HG02840 (cell line): ENCODE data around the gene LMAN1L.

Experiments used
- ATAC-seq: cut with Tn5 transposase; IDR thresholded peaks from one replicate; pipeline ENCODE4 v1.9.1; 2021; ENCODE audit warnings: mild to moderate bottlenecking, moderate library complexity, moderate number of reproducible peaks; ENCODE audit not compliant: unreplicated experiment, low FRiP score

The LMAN1L gene

DNA sequence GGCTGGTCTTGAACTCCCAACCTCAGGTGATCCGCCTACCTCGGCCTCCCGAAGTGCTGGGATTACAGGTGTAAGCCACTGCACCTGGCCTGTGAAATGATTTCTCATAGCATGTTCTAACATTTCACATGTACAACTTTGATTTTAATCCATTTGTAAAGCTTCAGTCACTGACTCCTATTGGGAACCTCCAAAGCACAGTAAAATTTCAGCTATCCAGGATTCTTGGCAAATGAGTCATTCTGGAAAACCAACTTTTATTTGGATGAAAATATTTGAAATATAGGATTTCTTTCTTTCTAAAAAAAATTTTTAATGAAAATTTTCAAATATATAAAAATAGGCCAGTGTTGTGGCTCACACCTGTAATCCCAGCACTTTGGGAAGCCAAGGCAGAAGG is 2.7 kb upstream of the LMAN1L start:
- ATAC-seq, result no peak

GRCh38 chr15:74815121-74815934 is 2.7 kb downstream of the LMAN1L start:
- ATAC-seq, result no peak

- ATAC-seq, result no peak
These were observed 3.3 kb downstream of the LMAN1L start for GRCh38 chr15:74815961-74816360.

DNA sequence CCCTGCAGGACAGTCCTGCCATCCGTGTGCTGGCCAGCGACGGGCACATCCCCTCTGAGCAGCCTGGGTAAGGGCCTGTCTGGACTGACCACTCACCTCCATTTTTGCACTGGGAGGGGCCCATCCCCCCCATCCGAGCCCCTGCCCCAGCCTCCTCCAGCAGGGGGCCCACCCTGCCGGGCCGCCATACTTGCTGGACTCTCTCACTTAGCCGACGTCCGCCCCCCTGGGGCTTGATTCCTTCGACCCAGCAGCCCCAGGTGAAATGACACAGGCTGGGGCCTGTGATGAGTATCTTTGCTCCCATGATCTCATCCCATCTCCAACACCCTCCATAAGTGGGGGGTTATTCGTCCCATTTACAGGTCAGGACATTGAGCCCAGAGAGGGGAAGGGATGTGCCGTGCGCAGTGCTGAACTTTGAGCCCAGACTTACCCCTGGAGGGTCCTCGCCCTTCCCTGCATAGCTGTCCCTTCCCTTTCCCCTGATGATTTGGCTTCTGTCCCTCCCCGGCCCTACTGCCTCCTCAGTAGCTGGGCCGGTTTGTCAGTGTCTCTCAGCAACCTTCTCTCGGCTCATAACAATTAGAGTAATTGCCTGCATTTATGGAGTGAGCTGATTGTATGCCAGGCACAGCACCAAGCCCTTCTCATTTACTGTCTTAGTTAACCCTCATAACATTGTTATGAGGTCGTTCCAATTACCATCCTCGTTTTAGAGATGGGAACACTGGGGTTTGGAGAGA is 4.2 kb downstream of the LMAN1L start:
- ATAC-seq, result no peak

- no peak for ATAC-seq
These were observed 4.7 kb downstream of the LMAN1L start for GRCh38 chr15:74817370-74817737.

DNA sequence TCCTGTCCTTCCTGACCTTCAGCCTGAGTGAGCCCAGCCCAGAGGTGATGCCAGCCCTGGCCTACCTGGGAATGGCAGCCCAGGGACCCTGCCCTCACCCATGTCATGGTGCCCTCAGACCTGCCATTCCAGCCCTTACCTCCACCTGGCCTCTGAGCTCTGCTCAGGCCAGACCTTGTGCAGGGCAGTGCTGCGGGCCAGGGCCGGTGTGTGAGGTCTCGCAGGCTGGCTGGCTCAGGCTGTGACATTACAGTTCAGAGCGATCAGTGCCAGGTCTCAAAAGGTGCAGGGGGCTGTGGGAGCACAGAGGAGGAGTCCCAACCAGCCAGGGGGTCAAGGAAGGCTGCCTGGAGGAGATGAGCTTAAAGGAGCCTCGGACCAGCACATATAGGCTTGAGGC is 7.4 kb downstream of the LMAN1L start:
- no peak for ATAC-seq

DNA sequence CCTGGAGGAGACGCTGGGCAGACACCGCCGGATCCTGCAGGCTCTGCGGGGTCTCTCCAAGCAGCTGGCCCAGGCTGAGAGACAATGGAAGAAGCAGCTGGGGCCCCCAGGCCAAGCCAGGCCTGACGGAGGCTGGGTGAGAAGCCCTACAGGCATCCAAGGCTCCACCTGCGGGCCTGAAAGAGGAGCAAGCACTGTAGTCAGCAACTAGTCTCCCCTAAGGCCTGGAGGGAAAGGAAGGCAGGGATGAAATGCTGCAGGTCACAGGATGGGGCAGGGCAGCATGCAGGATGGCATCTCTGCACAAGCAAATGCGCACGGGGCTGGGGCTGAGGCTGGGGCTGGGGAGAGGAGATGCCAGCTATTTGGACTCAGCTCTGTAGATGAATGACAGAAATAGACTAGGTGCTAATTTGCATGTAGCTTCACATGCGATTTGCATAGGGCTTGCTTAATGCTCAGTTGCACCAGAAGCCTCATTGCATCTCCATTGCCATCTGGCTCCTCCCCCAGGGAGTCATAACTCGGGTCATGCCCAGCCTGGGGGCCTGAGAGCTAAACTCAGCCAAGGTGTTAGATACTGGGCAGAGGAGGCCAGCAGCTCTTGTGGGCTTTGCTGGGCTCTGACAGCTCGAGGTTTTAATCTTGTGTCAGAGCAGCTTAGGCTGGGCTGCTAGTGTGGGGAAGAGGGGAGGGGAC is 8.6 kb downstream of the LMAN1L start:
- no peak for ATAC-seq

- ATAC-seq, result no peak
These were observed 9.1 kb downstream of the LMAN1L start for GRCh38 chr15:74821790-74822158.

DNA sequence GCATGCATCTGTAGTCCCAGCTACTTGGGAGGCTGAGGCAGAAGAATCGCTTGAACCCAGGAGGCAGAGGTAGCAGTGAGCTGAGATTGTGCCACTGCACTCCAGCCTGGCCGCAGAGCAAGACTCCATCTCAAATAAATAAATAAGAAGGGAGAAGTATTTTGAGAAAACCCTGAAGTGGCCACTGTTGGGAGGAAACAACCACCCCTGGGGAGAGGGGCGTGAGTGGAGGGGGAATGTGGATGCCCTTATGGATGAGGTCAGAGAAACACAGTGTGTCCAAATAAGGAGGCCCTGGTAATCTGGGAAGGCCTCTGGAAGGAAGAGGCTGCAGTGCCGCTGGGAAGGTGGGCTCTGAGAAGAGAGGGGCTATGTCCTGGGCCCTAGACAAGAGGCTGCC is 9.6 kb downstream of the LMAN1L start:
- no peak for ATAC-seq

GRCh38 chr15:74823324-74823723 is 10.7 kb downstream of the LMAN1L start:
- no peak for ATAC-seq

GRCh38 chr15:74824976-74825375 is 12.3 kb downstream of the LMAN1L start:
- no peak for ATAC-seq

- ATAC-seq, result no peak
These were observed 13.2 kb downstream of the LMAN1L start for GRCh38 chr15:74825866-74826265.

DNA sequence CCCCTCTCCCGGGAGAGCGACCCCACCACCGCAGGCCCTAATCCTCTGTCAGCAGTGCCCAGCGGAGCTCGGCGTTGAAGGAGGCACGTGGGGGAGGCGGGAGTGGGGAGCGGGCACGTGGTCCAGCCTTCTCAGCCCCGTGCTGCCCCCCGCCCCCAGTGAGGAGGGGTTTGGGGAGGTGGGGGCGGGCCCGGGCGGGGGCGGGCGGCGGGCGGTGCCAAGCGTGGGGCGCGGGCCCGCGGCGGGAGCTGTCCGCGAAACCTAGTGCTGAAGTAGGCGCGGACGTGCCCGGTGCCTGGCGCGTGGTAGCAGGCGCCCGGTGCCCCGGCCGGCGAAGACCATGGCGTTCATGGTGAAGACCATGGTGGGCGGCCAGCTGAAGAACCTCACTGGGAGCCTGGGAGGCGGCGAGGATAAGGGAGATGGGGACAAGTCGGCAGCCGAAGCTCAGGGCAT is 13.8 kb downstream of the LMAN1L start, which contains the start of gene CPLX3:
TSS of gene CPLX3 (plus strand) at position 264 of the 456 bp plus-strand sequence. CDS start at position 341, 77 bp downstream.
- ATAC-seq, result no peak

DNA sequence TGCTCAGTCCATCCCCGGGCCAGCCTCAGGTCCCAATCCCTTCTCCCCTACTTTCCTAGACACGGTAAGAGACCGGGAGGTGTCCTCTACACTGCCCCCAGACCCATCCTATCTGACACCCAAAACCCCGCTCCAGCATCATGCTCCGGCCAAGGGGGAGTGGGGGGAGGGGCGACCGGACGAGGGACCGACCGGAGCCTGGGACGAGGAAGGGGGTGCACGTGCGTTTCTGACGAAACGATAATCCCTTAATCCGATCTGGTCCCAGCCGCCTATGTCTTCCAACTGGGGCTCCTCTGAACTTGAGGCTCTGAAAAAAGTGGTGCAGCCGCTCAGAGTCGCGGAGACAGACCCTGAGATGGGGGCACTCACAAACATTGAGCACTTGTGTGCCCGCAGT is 14.3 kb downstream of the LMAN1L start:
- ATAC-seq, result no peak

DNA sequence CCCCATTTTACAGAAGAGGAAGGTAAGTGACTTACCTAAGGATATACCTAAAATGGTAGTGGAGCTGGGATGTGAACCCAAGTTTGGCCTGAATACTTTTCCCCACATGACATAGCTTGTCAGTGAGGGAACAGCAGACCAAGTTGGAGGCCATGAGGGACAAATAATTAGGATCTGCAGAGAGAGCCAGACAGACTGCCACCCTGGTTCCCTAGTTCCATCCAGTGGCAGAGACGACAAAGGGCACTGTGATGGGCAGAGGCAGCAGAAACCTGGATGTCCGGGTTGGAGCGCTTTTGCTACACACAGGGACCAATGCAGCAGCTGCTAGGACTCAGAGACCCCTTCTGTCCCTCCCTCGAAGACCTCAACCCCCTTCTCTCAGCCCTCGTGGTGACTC is 15.0 kb downstream of the LMAN1L start:
- no peak for ATAC-seq

DNA sequence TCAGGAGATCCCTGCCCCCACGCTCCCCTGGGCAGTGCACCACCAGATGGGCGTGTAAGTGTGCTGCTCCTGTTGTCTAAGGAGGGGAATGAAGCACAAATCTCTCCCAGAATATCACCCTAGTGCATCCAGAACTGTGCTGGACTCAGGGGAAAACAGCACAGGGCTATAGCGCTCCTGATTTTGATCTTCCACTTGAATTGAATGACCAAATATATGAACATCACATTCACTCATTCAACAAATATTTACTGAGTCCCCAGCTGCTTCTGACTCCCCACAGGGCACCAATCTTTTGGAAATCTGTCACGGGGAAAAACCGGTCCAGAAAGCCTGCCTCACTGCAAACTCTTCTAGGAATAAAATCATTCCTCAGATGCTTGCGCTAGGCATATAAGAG is 16.2 kb downstream of the LMAN1L start:
- ATAC-seq, result no peak

DNA sequence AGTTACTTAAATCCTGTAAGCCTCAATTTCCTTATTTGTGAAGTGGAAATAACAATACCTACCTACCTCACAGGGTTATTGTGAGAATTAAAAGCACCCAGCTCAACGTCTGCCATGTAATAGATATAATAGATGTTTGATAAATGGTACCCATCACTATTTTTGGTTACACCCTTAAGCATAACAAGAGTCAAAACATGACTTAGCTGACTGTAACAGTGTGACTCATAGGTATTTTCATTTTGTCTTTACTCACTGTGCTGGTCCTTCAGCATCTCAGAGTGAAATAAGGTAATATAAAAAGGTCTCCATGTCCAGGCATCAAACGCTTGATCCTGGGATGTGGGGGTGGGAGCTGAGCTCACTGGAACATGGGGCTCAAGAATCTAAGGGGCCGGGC is 16.9 kb downstream of the LMAN1L start:
- no peak for ATAC-seq

DNA sequence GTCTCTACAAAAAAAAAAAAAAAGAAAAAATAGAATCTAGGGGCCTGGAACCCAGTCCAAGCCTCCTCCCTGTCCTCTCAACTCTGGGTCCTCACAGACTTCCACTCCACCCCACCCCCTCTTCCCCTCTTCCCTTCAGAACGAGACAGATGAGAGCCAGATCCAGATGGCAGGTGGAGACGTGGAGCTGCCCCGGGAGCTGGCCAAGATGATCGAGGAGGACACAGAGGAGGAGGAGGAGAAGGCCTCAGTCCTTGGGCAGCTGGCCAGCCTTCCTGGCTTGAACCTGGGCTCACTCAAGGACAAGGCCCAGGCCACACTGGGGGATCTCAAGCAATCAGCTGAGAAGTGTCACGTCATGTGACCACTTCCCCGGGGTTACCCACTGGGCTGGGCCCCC is 17.4 kb downstream of the LMAN1L start:
- no peak for ATAC-seq

GRCh38 chr15:74830868-74831267 is 18.2 kb downstream of the LMAN1L start:
- ATAC-seq, result no peak

DNA sequence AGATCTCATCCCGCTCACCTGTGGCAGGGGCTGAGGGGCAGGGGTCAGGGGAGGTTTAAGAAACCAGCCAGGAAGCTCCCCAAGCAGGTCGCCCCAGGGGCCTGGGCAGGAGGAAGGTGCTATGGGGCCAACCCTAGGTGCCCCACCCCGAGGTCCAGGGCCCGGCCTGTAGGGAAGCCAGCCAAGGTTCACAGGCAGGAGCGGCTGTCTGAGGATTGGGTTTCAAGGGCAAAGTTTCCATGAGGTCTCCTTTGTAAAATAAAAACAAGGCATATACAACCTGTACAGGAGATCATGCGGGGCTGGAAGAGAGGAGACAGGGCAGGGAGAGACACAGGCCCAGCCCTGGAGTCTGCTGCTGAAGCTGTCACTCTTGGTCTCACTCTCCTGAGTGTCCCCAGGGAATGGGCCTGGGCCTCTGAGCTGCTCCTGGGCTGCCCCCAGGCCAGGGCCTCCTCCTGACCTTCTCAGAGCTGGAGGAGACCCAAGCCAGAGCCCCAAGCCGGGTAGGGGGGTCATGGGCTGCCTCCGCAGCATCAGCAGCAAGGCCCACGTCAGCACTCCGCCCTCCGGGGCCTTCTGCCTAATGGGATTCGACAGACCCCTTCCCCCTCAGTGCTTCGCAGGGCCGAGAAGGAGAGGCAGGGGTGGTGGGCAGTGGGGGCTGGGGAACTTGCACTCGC is 19.3 kb downstream of the LMAN1L start:
- no peak for ATAC-seq

- no peak for ATAC-seq
These were observed 20.2 kb downstream of the LMAN1L start for GRCh38 chr15:74832826-74833225.
